T-helper 1 cell treated with Interleukin-12 subunit alpha and Interleukin-12 subunit beta and Interleukin-4 antibody, amounts not matched to agents 30 μg/mL and 1 μg/mL, for 36 hours (primary cell): ENCODE results near the gene SLC44A1.

Experiments used
- H3K27ac Mint-ChIP-seq: one replicate; pipeline ENCODE4 v1.8.0; 2021; ENCODE audit warnings: mild to moderate bottlenecking, mixed read lengths
- H3K27me3 Mint-ChIP-seq: one replicate; pipeline ENCODE4 v1.8.0; 2021; ENCODE audit warnings: low read depth, mixed read lengths
- H3K36me3 Mint-ChIP-seq: one replicate; pipeline ENCODE4 v1.8.0; 2021; ENCODE audit warnings: low read depth, mixed read lengths
- H3K4me1 Mint-ChIP-seq: one replicate; pipeline ENCODE4 v1.8.0; 2021; ENCODE audit warnings: low read depth, mixed read lengths
- H3K4me3 Mint-ChIP-seq: one replicate; pipeline ENCODE4 v1.8.0; 2021; ENCODE audit warnings: mild to moderate bottlenecking, moderate library complexity, mixed read lengths
- H3K9me3 Mint-ChIP-seq: one replicate; pipeline ENCODE4 v1.8.0; 2021; ENCODE audit warnings: mixed read lengths

SLC44A1 gene

GRCh38 chr9:105232207-105232606 is 12.2 kb upstream of the SLC44A1 start:
- H3K27me3 Mint-ChIP-seq, result peaks cover 14% of the 10 kb centered on the region
- no peaks in the 10 kb centered on the region for H3K4me1 Mint-ChIP-seq
- no peaks in the 10 kb centered on the region for H3K9me3 Mint-ChIP-seq
- H3K27ac Mint-ChIP-seq, result no peak overlapping the region
- no peaks in the 10 kb centered on the region for H3K36me3 Mint-ChIP-seq
- no peak overlapping the region for H3K4me3 Mint-ChIP-seq

GRCh38 chr9:105233873-105234272 is 10.6 kb upstream of the SLC44A1 start:
- Mint-ChIP-seq H3K27ac (no peak overlapping the region), H3K4me3 (no peak overlapping the region), H3K36me3 (no peaks in the 10 kb centered on the region), H3K27me3 (peaks cover 11% of the 10 kb centered on the region), H3K9me3 (no peaks in the 10 kb centered on the region), H3K4me1 (no peaks in the 10 kb centered on the region)

GRCh38 chr9:105236261-105236660 is 8.2 kb upstream of the SLC44A1 start:
- no peaks in the 10 kb centered on the region for H3K36me3 Mint-ChIP-seq
- no peak overlapping the region for H3K4me3 Mint-ChIP-seq
- H3K27ac Mint-ChIP-seq, result no peak overlapping the region
- H3K27me3 Mint-ChIP-seq, result peaks cover 27% of the 10 kb centered on the region
- H3K4me1 Mint-ChIP-seq, result no peaks in the 10 kb centered on the region
- H3K9me3 Mint-ChIP-seq, result no peaks in the 10 kb centered on the region

- H3K4me3 Mint-ChIP-seq, result no peak overlapping the region
- no peaks in the 10 kb centered on the region for H3K4me1 Mint-ChIP-seq
- H3K9me3 Mint-ChIP-seq, result no peaks in the 10 kb centered on the region
- no peaks in the 10 kb centered on the region for H3K36me3 Mint-ChIP-seq
- no peak overlapping the region for H3K27ac Mint-ChIP-seq
- H3K27me3 Mint-ChIP-seq, result peaks cover 37% of the 10 kb centered on the region
Measured at GRCh38 chr9:105237246-105237645, 7.2 kb upstream of the SLC44A1 start.

GRCh38 chr9:105238302-105238701 is 6.1 kb upstream of the SLC44A1 start:
- Mint-ChIP-seq H3K36me3 (no peaks in the 10 kb centered on the region), H3K4me1 (peaks cover 4% of the 10 kb centered on the region), H3K27ac (no peak overlapping the region), H3K27me3 (peaks cover 45% of the 10 kb centered on the region), H3K4me3 (no peak overlapping the region), H3K9me3 (no peaks in the 10 kb centered on the region)

GRCh38 chr9:105241356-105242043 is 3.0 kb upstream of the SLC44A1 start:
- Mint-ChIP-seq H3K9me3 (no peaks in the 10 kb centered on the region), H3K4me1 (peaks cover 23% of the 10 kb centered on the region), H3K4me3 (no peak overlapping the region), H3K27me3 (peaks cover 59% of the 10 kb centered on the region), H3K27ac (no peak overlapping the region), H3K36me3 (no peaks in the 10 kb centered on the region)

- H3K4me1 Mint-ChIP-seq, result peaks cover 23% of the 10 kb centered on the region
- no peaks in the 10 kb centered on the region for H3K9me3 Mint-ChIP-seq
Measured at GRCh38 chr9:105242062-105242461, 2.4 kb upstream of the SLC44A1 start.

GRCh38 chr9:105242557-105242956 is 1.9 kb upstream of the SLC44A1 start:
- Mint-ChIP-seq H3K36me3 (no peaks in the 10 kb centered on the region), H3K27ac (no peak overlapping the region), H3K4me3 (no peak overlapping the region), H3K4me1 (peaks cover 23% of the 10 kb centered on the region), H3K9me3 (no peaks in the 10 kb centered on the region), H3K27me3 (peaks cover 70% of the 10 kb centered on the region)

More at GRCh38 chr9:105242062-105242461, 2.4 kb upstream of the SLC44A1 start:
- Mint-ChIP-seq H3K27ac (no peak overlapping the region), H3K4me3 (no peak overlapping the region), H3K27me3 (peaks cover 65% of the 10 kb centered on the region), H3K36me3 (no peaks in the 10 kb centered on the region)

GRCh38 chr9:105243015-105243686 is 1.3 kb upstream of the SLC44A1 start:
- H3K4me1 Mint-ChIP-seq, result peaks cover 23% of the 10 kb centered on the region
- no peak overlapping the region for H3K4me3 Mint-ChIP-seq
- H3K27ac Mint-ChIP-seq, result no peak overlapping the region
- H3K9me3 Mint-ChIP-seq, result no peaks in the 10 kb centered on the region
- H3K36me3 Mint-ChIP-seq, result no peaks in the 10 kb centered on the region
- H3K27me3 Mint-ChIP-seq, result peaks cover 76% of the 10 kb centered on the region

- Mint-ChIP-seq H3K4me3 (peak overlapping the region; percentile 92), H3K27ac (no peak overlapping the region), H3K36me3 (no peaks in the 10 kb centered on the region), H3K4me1 (peaks cover 23% of the 10 kb centered on the region), H3K9me3 (no peaks in the 10 kb centered on the region), H3K27me3 (peaks cover 74% of the 10 kb centered on the region)
Measured at GRCh38 chr9:105244734-105245028, 230 bp downstream of the SLC44A1 start.

GRCh38 chr9:105245029-105245890 is 809 bp downstream of the SLC44A1 start:
- peaks cover 70% of the 10 kb centered on the region for H3K27me3 Mint-ChIP-seq
- H3K4me1 Mint-ChIP-seq, result peaks cover 23% of the 10 kb centered on the region
- peak overlapping the region; percentile 92 for H3K4me3 Mint-ChIP-seq
- no peaks in the 10 kb centered on the region for H3K9me3 Mint-ChIP-seq
- H3K27ac Mint-ChIP-seq, result peak overlapping the region; percentile 76
- H3K36me3 Mint-ChIP-seq, result no peaks in the 10 kb centered on the region

GRCh38 chr9:105245891-105246161 is 1.4 kb downstream of the SLC44A1 start:
- H3K27ac Mint-ChIP-seq, result peak overlapping the region; percentile 76
- peaks cover 23% of the 10 kb centered on the region for H3K4me1 Mint-ChIP-seq
- H3K36me3 Mint-ChIP-seq, result no peaks in the 10 kb centered on the region
- peaks cover 66% of the 10 kb centered on the region for H3K27me3 Mint-ChIP-seq
- H3K4me3 Mint-ChIP-seq, result peak overlapping the region; percentile 92
- no peaks in the 10 kb centered on the region for H3K9me3 Mint-ChIP-seq

- peaks cover 23% of the 10 kb centered on the region for H3K4me1 Mint-ChIP-seq
- H3K27me3 Mint-ChIP-seq, result peaks cover 62% of the 10 kb centered on the region
- no peaks in the 10 kb centered on the region for H3K9me3 Mint-ChIP-seq
- H3K36me3 Mint-ChIP-seq, result no peaks in the 10 kb centered on the region
- no peak overlapping the region for H3K27ac Mint-ChIP-seq
- no peak overlapping the region for H3K4me3 Mint-ChIP-seq
Measured at GRCh38 chr9:105246656-105247173, 2.3 kb downstream of the SLC44A1 start.

GRCh38 chr9:105248691-105249090 is 4.2 kb downstream of the SLC44A1 start:
- H3K9me3 Mint-ChIP-seq, result no peaks in the 10 kb centered on the region
- H3K27ac Mint-ChIP-seq, result no peak overlapping the region
- H3K4me3 Mint-ChIP-seq, result no peak overlapping the region
- no peaks in the 10 kb centered on the region for H3K36me3 Mint-ChIP-seq
- peaks cover 16% of the 10 kb centered on the region for H3K4me1 Mint-ChIP-seq
- peaks cover 43% of the 10 kb centered on the region for H3K27me3 Mint-ChIP-seq

- no peak overlapping the region for H3K4me3 Mint-ChIP-seq
- H3K9me3 Mint-ChIP-seq, result no peaks in the 10 kb centered on the region
- H3K36me3 Mint-ChIP-seq, result no peaks in the 10 kb centered on the region
- H3K27me3 Mint-ChIP-seq, result peaks cover 32% of the 10 kb centered on the region
- H3K27ac Mint-ChIP-seq, result no peak overlapping the region
- peaks cover 2% of the 10 kb centered on the region for H3K4me1 Mint-ChIP-seq
Measured at GRCh38 chr9:105251133-105251532, 6.7 kb downstream of the SLC44A1 start.
